Progenitor cell of endocrine pancreas (in vitro differentiated cells): ENCODE data around the gene PGLYRP3. TPM values are rescaled to one million over a fixed set of nuclear protein-coding genes. Genes with fewer than 3 reads are reported as not detected.

Source experiments
- DNase-seq: peaks from one replicate; pipeline ENCODE4 v3.0.0; 2021; ENCODE audit warnings: low spot score; ENCODE audit not compliant: unreplicated experiment
- H3K27ac Mint-ChIP-seq: 2 replicates; pipeline ENCODE4 v1.8.0; 2021; ENCODE audit warnings: mild to moderate bottlenecking, moderate library complexity, mixed read lengths
- H3K27me3 Mint-ChIP-seq: 2 replicates; pipeline ENCODE4 v1.8.0; 2021; ENCODE audit warnings: mixed read lengths
- H3K36me3 Mint-ChIP-seq: 2 replicates; pipeline ENCODE4 v1.8.0; 2022; ENCODE audit warnings: mixed read lengths; ENCODE audit not compliant: insufficient read depth
- H3K4me1 Mint-ChIP-seq: 2 replicates; pipeline ENCODE4 v1.8.0; 2021; ENCODE audit warnings: low read depth, mixed read lengths
- H3K4me3 Mint-ChIP-seq: 2 replicates; pipeline ENCODE4 v1.8.0; 2021; ENCODE audit warnings: low read depth, mild to moderate bottlenecking, moderate library complexity, mixed read lengths
- H3K9me3 Mint-ChIP-seq: 2 replicates; pipeline ENCODE4 v1.8.0; 2021; ENCODE audit warnings: low read depth, mixed read lengths
- CTCF ChIP-seq: fragments of 200-600 bp; sonication (generic); IDR thresholded peaks from one replicate; pipeline ENCODE4 v1.5.0; 2021; ENCODE audit warnings: antibody characterized with exemption, mild to moderate bottlenecking; ENCODE audit not compliant: unreplicated experiment
- total RNA-seq: library from RNA; stranded (reverse); gene quantifications from 2 replicates; pipeline ENCODE4 v1.2.1, GENCODE V29; 2021

The PGLYRP3 gene
- total RNA-seq, 1 donor from 2014 or later, result not detected

GRCh38 chr1:153306303-153307220, 6.2 kb downstream of the PGLYRP3 start:
- Mint-ChIP-seq H3K9me3 (no peaks in the 10 kb centered on the region), H3K27ac (no peak overlapping the region), H3K36me3 (no peaks in the 10 kb centered on the region), H3K27me3 (peaks cover 23% of the 10 kb centered on the region), H3K4me3 (no peak overlapping the region), H3K4me1 (no peaks in the 10 kb centered on the region)
- no peak for TF ChIP-seq CTCF
- no peak for DNase-seq

GRCh38 chr1:153305682-153306081, 7.1 kb downstream of the PGLYRP3 start:
- no peak overlapping the region for H3K4me3 Mint-ChIP-seq
- no peak for DNase-seq
- TF ChIP-seq CTCF, result no peak
- H3K4me1 Mint-ChIP-seq, result no peaks in the 10 kb centered on the region
- no peaks in the 10 kb centered on the region for H3K36me3 Mint-ChIP-seq
- H3K27me3 Mint-ChIP-seq, result peaks cover 23% of the 10 kb centered on the region
- no peaks in the 10 kb centered on the region for H3K9me3 Mint-ChIP-seq
- H3K27ac Mint-ChIP-seq, result no peak overlapping the region

- TF ChIP-seq CTCF, result no peak
- peaks cover 20% of the 10 kb centered on the region for H3K27me3 Mint-ChIP-seq
- no peaks in the 10 kb centered on the region for H3K36me3 Mint-ChIP-seq
- no peaks in the 10 kb centered on the region for H3K9me3 Mint-ChIP-seq
- DNase-seq, result no peak
- no peak overlapping the region for H3K4me3 Mint-ChIP-seq
- no peaks in the 10 kb centered on the region for H3K4me1 Mint-ChIP-seq
- H3K27ac Mint-ChIP-seq, result no peak overlapping the region
Measured at GRCh38 chr1:153302308-153302707, 10.4 kb downstream of the PGLYRP3 start.

- peaks cover 13% of the 10 kb centered on the region for H3K27me3 Mint-ChIP-seq
- no peak for TF ChIP-seq CTCF
- H3K36me3 Mint-ChIP-seq, result no peaks in the 10 kb centered on the region
- no peak overlapping the region for H3K27ac Mint-ChIP-seq
- no peak overlapping the region for H3K4me3 Mint-ChIP-seq
- DNase-seq, result no peak
- no peaks in the 10 kb centered on the region for H3K9me3 Mint-ChIP-seq
- H3K4me1 Mint-ChIP-seq, result no peaks in the 10 kb centered on the region
Measured at GRCh38 chr1:153293851-153294250, 18.9 kb downstream of the PGLYRP3 start.

- no peaks in the 10 kb centered on the region for H3K9me3 Mint-ChIP-seq
- no peak overlapping the region for H3K27ac Mint-ChIP-seq
- no peaks in the 10 kb centered on the region for H3K36me3 Mint-ChIP-seq
- TF ChIP-seq CTCF, result no peak
- H3K4me1 Mint-ChIP-seq, result no peaks in the 10 kb centered on the region
- DNase-seq, result no peak
- no peak overlapping the region for H3K4me3 Mint-ChIP-seq
- H3K27me3 Mint-ChIP-seq, result peaks cover 13% of the 10 kb centered on the region
Measured at GRCh38 chr1:153293480-153293775, 19.3 kb downstream of the PGLYRP3 start.
